H1 (cell line): ENCODE measurements around the gene IL1R1.

Experiments
- CHD1 ChIP-seq: IDR thresholded peaks from 2 replicates; pipeline ENCODE4 v1.6.1; 2012; ENCODE audit warnings: low read depth, low read length, improper control_type of control experiment
- CREB1 ChIP-seq: IDR thresholded peaks from 2 replicates; pipeline ENCODE4 v1.6.1; 2012; ENCODE audit warnings: inconsistent platforms
- CTCF ChIP-seq, 3 experiments: IDR thresholded peaks; 1 replicate in 2 of 3; 2 replicates in 1 of 3; pipeline versions ENCODE4 v1.5.1 to v1.6.1; 2011; ENCODE audit warnings: low read length in 3 of 3, mild to moderate bottlenecking in 3 of 3, inconsistent platforms in 2 of 3, low read depth in 1 of 3, moderate library complexity in 1 of 3; ENCODE audit not compliant: insufficient read depth in 1 of 3; ENCODE audit errors: control extremely low read depth in 1 of 3
- EP300 ChIP-seq, 2 experiments: IDR thresholded peaks; 1 replicate in 1 of 2; 2 replicates in 1 of 2; pipeline ENCODE4 v1.6.1; 2011 to 2012; ENCODE audit warnings: low read depth in 2 of 2, low read length in 2 of 2, mild to moderate bottlenecking in 2 of 2, borderline replicate concordance in 1 of 2, inconsistent platforms in 1 of 2, moderate library complexity in 1 of 2
- JUND ChIP-seq: IDR thresholded peaks from 2 replicates; pipeline ENCODE4 v1.6.1; 2011; ENCODE audit warnings: mild to moderate bottlenecking, improper control_type of control experiment, low read length
- NANOG ChIP-seq: IDR thresholded peaks from 2 replicates; pipeline ENCODE4 v1.6.1; 2011; ENCODE audit warnings: low read length, low read depth, mild to moderate bottlenecking, inconsistent platforms; ENCODE audit not compliant: insufficient read depth, poor library complexity, severe bottlenecking
- POLR2AphosphoS5 ChIP-seq: IDR thresholded peaks from 2 replicates; pipeline ENCODE4 v1.6.1; 2011; ENCODE audit warnings: low read depth, low read length
- RFX5 ChIP-seq: IDR thresholded peaks from 2 replicates; pipeline ENCODE4 v1.6.1; 2011; ENCODE audit warnings: low read depth, low read length, improper control_type of control experiment, borderline replicate concordance
- YY1 ChIP-seq: IDR thresholded peaks from 2 replicates; pipeline ENCODE4 v1.6.1; 2011; ENCODE audit warnings: low read depth, mild to moderate bottlenecking, low read length

- TF ChIP-seq YY1 (no peak), EP300 (IDR thresholded peaks at IDR 0.05; ENCODE audit: borderline replicate concordance in 1 of 2, low read depth in 2 of 2, low read length in 2 of 2) (no peak), CREB1 (no peak), CTCF (IDR thresholded peaks at IDR 0.05; ENCODE audit: control extremely low read depth in 1 of 3, insufficient read depth in 1 of 3, low read depth in 1 of 3, low read length in 3 of 3) (no peak), NANOG (no peak), POLR2AphosphoS5 (no peak), CHD1 (no peak), JUND (no peak), RFX5 (no peak)
Measured at GRCh38 chr2:102119255-102119654, 23.3 kb upstream of the IL1R1 start.
